ENCODE data around the gene DNAH2.

- TF ChIP-seq CTCF (IDR thresholded peaks at IDR 0.05; ENCODE audit: low read length) = no peak
- no peak for TF ChIP-seq EZH2 (optimal IDR thresholded peaks at IDR 0.05; ENCODE audit: low read depth, low read length)
Observed at GRCh38 chr17:7882068-7882467, 164.5 kb downstream of the DNAH2 start.

Measured in MM.1S (cell line).